ENCODE data around the gene NELFA.
"Not testable (repeated sequence)": the region's sequence is repeated elsewhere in the genome, so short reads cannot be mapped to it uniquely, and the experiment has no call there.

Gene NELFA

GRCh38 chr4:2040391-2041238, 31.8 kb upstream of the NELFA start:
- DNase-seq (ENCODE audit: low spot score): no peak

- DNase-seq (ENCODE audit: low spot score): no peak
Observed at GRCh38 chr4:2036866-2037265, 28.1 kb upstream of the NELFA start.

GRCh38 chr4:2036327-2036726, 27.6 kb upstream of the NELFA start:
- DNase-seq (ENCODE audit: low spot score): no peak

- DNase-seq (ENCODE audit: low spot score): not testable (repeated sequence)
Observed at GRCh38 chr4:2031161-2031560, 22.4 kb upstream of the NELFA start.

GRCh38 chr4:2027120-2027519, 18.3 kb upstream of the NELFA start:
- not testable (repeated sequence) for DNase-seq (ENCODE audit: low spot score)

GRCh38 chr4:2025817-2026216, 17.0 kb upstream of the NELFA start:
- DNase-seq (ENCODE audit: low spot score): no peak

- no peak for DNase-seq (ENCODE audit: low spot score)
Observed at GRCh38 chr4:2024683-2025082, 15.9 kb upstream of the NELFA start.

GRCh38 chr4:2021358-2022018, 12.7 kb upstream of the NELFA start:
- DNase-seq (ENCODE audit: low spot score): not testable (repeated sequence)

- no peak for DNase-seq (ENCODE audit: low spot score)
Observed at GRCh38 chr4:2015008-2015407, 6.2 kb upstream of the NELFA start.

GRCh38 chr4:2011583-2011982, 2.8 kb upstream of the NELFA start:
- DNase-seq (ENCODE audit: low spot score): no peak

- DNase-seq (ENCODE audit: low spot score): peak; percentile 40
Observed at GRCh38 chr4:2009651-2010233, 968 bp upstream of the NELFA start.

GRCh38 chr4:2008671-2008920, 178 bp downstream of the NELFA start:
- no peak for DNase-seq (ENCODE audit: low spot score)

- no peak for DNase-seq (ENCODE audit: low spot score)
Observed at GRCh38 chr4:2007804-2008670, 737 bp downstream of the NELFA start.

- no peak for DNase-seq (ENCODE audit: low spot score)
Observed at GRCh38 chr4:2006956-2007653, 1.7 kb downstream of the NELFA start.

- no peak for DNase-seq (ENCODE audit: low spot score)
Observed at GRCh38 chr4:2006367-2006766, 2.4 kb downstream of the NELFA start.

GRCh38 chr4:2003361-2003760, 5.4 kb downstream of the NELFA start:
- DNase-seq (ENCODE audit: low spot score): not testable (repeated sequence)

- not testable (repeated sequence) for DNase-seq (ENCODE audit: low spot score)
Observed at GRCh38 chr4:1999308-1999707, 9.5 kb downstream of the NELFA start.

- no peak for DNase-seq (ENCODE audit: low spot score)
Observed at GRCh38 chr4:1998296-1998695, 10.5 kb downstream of the NELFA start.

- no peak for DNase-seq (ENCODE audit: low spot score)
Observed at GRCh38 chr4:1997712-1998111, 11.1 kb downstream of the NELFA start.

GRCh38 chr4:1996866-1997611, 11.7 kb downstream of the NELFA start:
- no peak for DNase-seq (ENCODE audit: low spot score)

- no peak for DNase-seq (ENCODE audit: low spot score)
Observed at GRCh38 chr4:1994938-1995337, 13.8 kb downstream of the NELFA start.

Measured in NAMALWA (cell line).